ENCODE results near the gene CCNT1.
"Not testable (repeated sequence)": the region's sequence is repeated elsewhere in the genome, so short reads cannot be mapped to it uniquely, and the experiment has no call there.

The CCNT1 gene

GRCh38 chr12:48668996-48669395 is 47.5 kb downstream of the CCNT1 start:
- TF ChIP-seq, protein P1, sequence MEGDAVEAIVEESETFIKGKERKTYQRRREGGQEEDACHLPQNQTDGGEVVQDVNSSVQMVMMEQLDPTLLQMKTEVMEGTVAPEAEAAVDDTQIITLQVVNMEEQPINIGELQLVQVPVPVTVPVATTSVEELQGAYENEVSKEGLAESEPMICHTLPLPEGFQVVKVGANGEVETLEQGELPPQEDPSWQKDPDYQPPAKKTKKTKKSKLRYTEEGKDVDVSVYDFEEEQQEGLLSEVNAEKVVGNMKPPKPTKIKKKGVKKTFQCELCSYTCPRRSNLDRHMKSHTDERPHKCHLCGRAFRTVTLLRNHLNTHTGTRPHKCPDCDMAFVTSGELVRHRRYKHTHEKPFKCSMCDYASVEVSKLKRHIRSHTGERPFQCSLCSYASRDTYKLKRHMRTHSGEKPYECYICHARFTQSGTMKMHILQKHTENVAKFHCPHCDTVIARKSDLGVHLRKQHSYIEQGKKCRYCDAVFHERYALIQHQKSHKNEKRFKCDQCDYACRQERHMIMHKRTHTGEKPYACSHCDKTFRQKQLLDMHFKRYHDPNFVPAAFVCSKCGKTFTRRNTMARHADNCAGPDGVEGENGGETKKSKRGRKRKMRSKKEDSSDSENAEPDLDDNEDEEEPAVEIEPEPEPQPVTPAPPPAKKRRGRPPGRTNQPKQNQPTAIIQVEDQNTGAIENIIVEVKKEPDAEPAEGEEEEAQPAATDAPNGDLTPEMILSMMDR (conservative IDR thresholded peaks at IDR 0.05), result no peak
- no peak overlapping the region for H3K27ac ChIP-seq

GRCh38 chr12:48659863-48660262 is 56.6 kb downstream of the CCNT1 start:
- no peak overlapping the region for H3K27ac ChIP-seq
- TF ChIP-seq, protein P1 (conservative IDR thresholded peaks at IDR 0.05), result no peak

- peak overlapping the region; percentile 62; the same call in 1 of the 2 replicates for H3K27ac ChIP-seq
- TF ChIP-seq, protein P1 (conservative IDR thresholded peaks at IDR 0.05), result no peak
Measured at GRCh38 chr12:48651681-48652080, 64.8 kb downstream of the CCNT1 start.

DNA sequence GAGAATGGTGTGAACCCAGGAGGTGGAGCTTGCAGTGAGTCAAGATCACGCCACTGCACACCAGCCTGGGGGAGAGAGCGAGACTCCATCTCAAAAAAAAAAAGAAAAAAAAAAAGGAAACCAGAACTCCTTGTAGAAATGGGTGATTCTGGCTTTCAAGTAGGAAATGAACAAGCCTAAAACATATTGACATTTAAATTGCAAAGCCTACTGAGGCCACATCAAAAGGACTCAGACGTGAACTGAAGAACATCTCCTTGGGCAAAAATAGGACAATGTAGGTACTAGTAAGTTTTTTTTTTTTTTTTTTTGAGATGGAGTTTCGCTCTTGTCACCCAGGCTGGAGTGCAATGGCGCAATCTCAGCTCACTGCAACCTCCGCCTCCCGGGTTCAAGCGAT is 71.2 kb downstream of the CCNT1 start:
- H3K27ac ChIP-seq, result not testable (repeated sequence)

- TF ChIP-seq, protein P1 (conservative IDR thresholded peaks at IDR 0.05), result no peak
- H3K27ac ChIP-seq, result no peak overlapping the region
Measured at GRCh38 chr12:48643011-48643410, 73.5 kb downstream of the CCNT1 start.

DNA sequence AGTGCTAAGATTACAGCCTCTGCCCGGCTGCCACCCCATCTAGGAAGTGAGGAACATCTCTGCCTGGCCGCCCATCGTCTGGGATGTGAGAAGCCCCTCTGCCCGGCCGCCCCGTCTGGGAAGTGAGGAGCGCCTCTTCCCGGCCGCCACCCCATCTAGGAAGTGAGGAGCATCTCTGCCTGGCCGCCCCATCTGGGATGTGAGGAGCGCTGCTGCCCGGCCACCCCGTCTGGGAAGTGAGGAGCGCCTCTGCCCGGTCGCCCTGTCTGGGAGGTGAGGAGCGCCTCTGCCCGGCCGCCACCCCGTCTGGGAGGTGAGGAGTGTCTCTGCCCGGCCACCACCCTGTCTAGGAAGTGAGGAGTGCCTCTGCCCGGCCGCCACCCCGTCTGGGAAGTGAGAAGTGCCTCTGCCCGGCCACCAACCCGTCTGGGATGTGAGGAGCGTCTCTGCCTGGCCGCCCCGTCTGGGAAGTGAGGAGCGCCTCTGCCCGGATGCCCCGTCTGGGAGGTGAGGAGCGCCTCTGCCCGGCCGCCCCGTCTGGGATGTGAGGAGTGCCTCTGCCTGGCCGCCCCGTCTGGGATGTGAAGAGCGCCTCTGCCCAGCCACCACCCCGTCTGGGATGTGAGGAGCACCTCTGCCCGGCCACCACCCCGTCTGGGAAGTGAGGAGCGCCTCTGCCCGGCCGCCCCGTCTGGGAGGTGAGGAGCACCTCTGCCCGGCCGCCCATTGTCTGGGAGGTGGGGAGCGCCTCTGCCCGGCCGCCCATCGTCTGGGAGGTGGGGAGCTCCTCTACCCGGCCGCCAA is 74.6 kb downstream of the CCNT1 start:
- H3K27ac ChIP-seq, result not testable (repeated sequence)

DNA sequence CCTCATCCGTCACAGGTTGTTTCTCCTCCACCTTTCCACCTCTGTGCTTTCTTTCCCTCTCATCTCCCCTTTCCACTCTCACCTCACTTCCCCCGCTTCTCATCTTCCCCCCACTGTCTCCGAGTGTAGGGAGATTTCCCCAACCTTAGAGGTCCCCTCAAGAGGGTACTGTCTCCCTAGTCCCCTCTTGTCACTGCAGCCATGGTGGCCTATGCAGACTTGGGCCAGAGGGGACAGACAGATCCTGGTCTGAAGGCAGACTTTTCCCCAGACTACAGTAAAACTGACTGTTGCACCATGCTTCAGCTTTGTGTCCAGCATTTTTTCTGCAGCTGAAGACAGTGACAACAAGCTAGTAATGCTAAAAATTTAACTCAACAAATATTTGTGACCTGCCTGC is 75.7 kb downstream of the CCNT1 start:
- TF ChIP-seq, protein P1 (conservative IDR thresholded peaks at IDR 0.05), result no peak
- H3K27ac ChIP-seq, result no peak overlapping the region

DNA sequence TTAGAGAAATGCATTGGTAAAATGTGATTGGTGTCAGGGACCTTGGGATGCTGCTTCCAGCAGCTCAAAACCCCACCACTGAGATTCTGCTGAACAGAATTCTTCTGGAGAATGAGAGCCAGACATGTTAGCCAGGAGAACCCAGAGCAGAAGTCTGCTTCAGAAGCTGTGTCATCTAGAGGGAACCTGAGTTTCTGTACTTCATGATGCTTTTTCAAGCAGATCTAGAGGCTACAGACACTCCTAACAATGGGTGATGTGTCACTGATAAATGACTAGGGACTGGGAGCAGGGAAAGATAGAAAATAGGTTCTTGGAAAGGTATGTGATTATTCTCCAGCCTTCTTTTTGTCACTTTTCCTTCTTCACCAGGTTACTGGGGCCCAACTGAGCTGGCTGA is 76.1 kb downstream of the CCNT1 start:
- TF ChIP-seq, protein P1 (conservative IDR thresholded peaks at IDR 0.05), result no peak
- no peak overlapping the region for H3K27ac ChIP-seq
